H1 (cell line): ENCODE data around the gene MYOD1. TPM values are rescaled to one million over a fixed set of nuclear protein-coding genes. Genes with fewer than 3 reads are reported as not detected.

ENCODE experiments used
- CTCF ChIA-PET: fragments of 300-600 bp; sonication (Branson Sonifier 250); formaldehyde crosslinking; loops from one replicate; lab custom pipeline; 2021; ENCODE audit not compliant: partially characterized antibody; lab: Charles Lee
- POLR2A ChIA-PET: fragments of 300-600 bp; sonication (Branson Sonifier 250); formaldehyde crosslinking; loops from one replicate; lab custom pipeline; 2021; ENCODE audit warnings: inconsistent platforms; ENCODE audit not compliant: partially characterized antibody; lab: Charles Lee
- DNase-seq, 2 experiments: peaks; one replicate each; pipeline versions ENCODE4 v3.0.0 to v3.0.0-alpha.2; 2010 to 2022; ENCODE audit warnings: low spot score in 2 of 2, low read depth in 1 of 2, mixed read lengths in 1 of 2
- FAIRE-seq: peaks from 2 replicates; lab custom pipeline; 2011; peaks lifted over from hg19 to GRCh38; lab: Jason Lieb, UNC
- H2AFZ ChIP-seq: 2 replicates; pipeline ENCODE4 v1.8.1; 2012; ENCODE audit warnings: low read length, inconsistent platforms
- H2AK5ac ChIP-seq: 2 replicates; pipeline ENCODE4 v1.6.1; 2013; ENCODE audit warnings: low read depth, low read length
- H2BK120ac ChIP-seq: replicated peaks from 2 replicates; pipeline ENCODE3; 2013; ENCODE audit warnings: low read depth, low read length, inconsistent platforms
- H2BK12ac ChIP-seq: 2 replicates; pipeline ENCODE4 v1.6.1; 2013; ENCODE audit warnings: low read depth, low read length
- H2BK15ac ChIP-seq: 2 replicates; pipeline ENCODE4 v1.6.1; 2013; ENCODE audit warnings: low read length
- H2BK20ac ChIP-seq: 2 replicates; pipeline ENCODE4 v1.6.1; 2013; ENCODE audit warnings: low read length
- H2BK5ac ChIP-seq: 2 replicates; pipeline ENCODE4 v1.6.1; 2013; ENCODE audit warnings: low read depth, low read length
- H3K14ac ChIP-seq: 2 replicates; pipeline ENCODE4 v1.6.1; 2013; ENCODE audit warnings: inconsistent platforms; ENCODE audit not compliant: insufficient read length
- H3K18ac ChIP-seq: 2 replicates; pipeline ENCODE4 v1.6.1; 2013; ENCODE audit warnings: low read length; ENCODE audit errors: extremely low read depth
- H3K23ac ChIP-seq: 2 replicates; pipeline ENCODE4 v1.6.1; 2013; ENCODE audit warnings: inconsistent platforms; ENCODE audit not compliant: insufficient read length
- H3K23me2 ChIP-seq: 2 replicates; pipeline ENCODE4 v1.6.1; 2013; ENCODE audit warnings: low read depth, low read length
- H3K27ac ChIP-seq: 2 replicates; pipeline ENCODE4 v1.6.1; 2011; ENCODE audit warnings: low read depth, low read length, inconsistent platforms
- H3K27me3 ChIP-seq, 4 experiments: replicated peaks in 1 of 4; 1 replicate in 1 of 4; 2 replicates in 3 of 4; pipeline versions ENCODE4 v1.6.1 to v1.8.1; 2011 to 2013; ENCODE audit warnings: low read length in 3 of 4, mild to moderate bottlenecking in 3 of 4, inconsistent platforms in 2 of 4, mixed read lengths in 2 of 4, moderate library complexity in 1 of 4; ENCODE audit not compliant: control insufficient read depth in 3 of 4, insufficient read depth in 3 of 4; ENCODE audit errors: extremely low read depth in 1 of 4
- H3K36me3 ChIP-seq, 4 experiments: 2 replicates each; pipeline versions ENCODE4 v1.6.1 to v1.8.1; 2011 to 2013; ENCODE audit warnings: mild to moderate bottlenecking in 4 of 4, low read length in 3 of 4, moderate library complexity in 2 of 4, control low read depth in 1 of 4, inconsistent platforms in 1 of 4; ENCODE audit not compliant: insufficient read depth in 4 of 4, control insufficient read depth in 2 of 4
- H3K4ac ChIP-seq: replicated peaks from 2 replicates; pipeline ENCODE3; 2013; ENCODE audit warnings: low read length, low read depth, mixed read lengths, inconsistent platforms; ENCODE audit not compliant: insufficient read length
- H3K4me1 ChIP-seq, 4 experiments: replicated peaks in 1 of 4; 1 replicate in 1 of 4; 2 replicates in 3 of 4; pipeline versions ENCODE4 v1.6.1 to v1.8.1; 2011 to 2013; ENCODE audit warnings: low read length in 3 of 4, inconsistent platforms in 2 of 4, mixed read lengths in 1 of 4; ENCODE audit not compliant: insufficient read depth in 4 of 4, control insufficient read depth in 3 of 4
- H3K4me2 ChIP-seq, 2 experiments: 2 replicates each; pipeline versions ENCODE4 v1.6.1 to v1.8.1; 2011 to 2013; ENCODE audit warnings: low read depth in 2 of 2, low read length in 2 of 2, control low read depth in 1 of 2, inconsistent platforms in 1 of 2, mild to moderate bottlenecking in 1 of 2; ENCODE audit not compliant: insufficient read depth in 1 of 2
- H3K4me3 ChIP-seq, 4 experiments: fragments of 200-600, 300-600 bp in 1 of 4; sonication (generic), shearing (Covaris generic), sonication (Bioruptor Twin) in 1 of 4; 2 replicates each; pipeline versions ENCODE4 v1.5.1 to v1.8.1; 2011 to 2016; ENCODE audit warnings: low read length in 4 of 4, low read depth in 3 of 4, control low read depth in 2 of 4, inconsistent platforms in 2 of 4, mild to moderate bottlenecking in 2 of 4, mixed read lengths in 1 of 4, moderate library complexity in 1 of 4; ENCODE audit not compliant: insufficient read depth in 2 of 4; ENCODE audit errors: extremely low read depth in 1 of 4
- H3K56ac ChIP-seq: replicated peaks from 2 replicates; pipeline ENCODE3; 2013; ENCODE audit warnings: low read depth, mild to moderate bottlenecking, mixed read lengths, low read length, inconsistent platforms; ENCODE audit not compliant: insufficient read length
- H3K79me1 ChIP-seq: 2 replicates; pipeline ENCODE4 v1.6.1; 2013; ENCODE audit warnings: low read depth, low read length, control low read depth
- H3K79me2 ChIP-seq, 2 experiments: 2 replicates each; pipeline versions ENCODE4 v1.6.1 to v1.8.1; 2012 to 2013; ENCODE audit warnings: low read length in 2 of 2, mild to moderate bottlenecking in 2 of 2, inconsistent platforms in 1 of 2; ENCODE audit not compliant: insufficient read depth in 2 of 2, control insufficient read depth in 1 of 2
- H3K9ac ChIP-seq, 4 experiments: replicated peaks in 1 of 4; 1 replicate in 1 of 4; 2 replicates in 3 of 4; pipeline versions ENCODE4 v1.6.1 to v1.8.1; 2011 to 2013; ENCODE audit warnings: low read depth in 3 of 4, low read length in 3 of 4, control low read depth in 2 of 4, mild to moderate bottlenecking in 2 of 4, moderate library complexity in 2 of 4, inconsistent platforms in 1 of 4; ENCODE audit errors: extremely low read depth in 1 of 4
- H3K9me3 ChIP-seq, 2 experiments: 2 replicates each; pipeline versions ENCODE4 v1.6.1 to v1.8.1; 2012 to 2013; ENCODE audit warnings: mild to moderate bottlenecking in 2 of 2, moderate library complexity in 2 of 2, control low read depth in 1 of 2, inconsistent platforms in 1 of 2, low read depth in 1 of 2, low read length in 1 of 2, mixed read lengths in 1 of 2; ENCODE audit not compliant: insufficient read depth in 2 of 2
- H4K20me1 ChIP-seq, 2 experiments: replicated peaks in 1 of 2; 2 replicates each; pipeline versions ENCODE3 to v1.8.1; 2011 to 2013; ENCODE audit warnings: inconsistent platforms in 2 of 2, low read length in 2 of 2, mild to moderate bottlenecking in 1 of 2; ENCODE audit not compliant: insufficient read depth in 2 of 2, control insufficient read depth in 1 of 2
- H4K5ac ChIP-seq: 2 replicates; pipeline ENCODE4 v1.6.1; 2013; ENCODE audit warnings: low read length, low read depth, mixed read lengths, inconsistent platforms; ENCODE audit not compliant: insufficient read length
- H4K8ac ChIP-seq: 2 replicates; pipeline ENCODE4 v1.8.0; 2013; ENCODE audit warnings: mild to moderate bottlenecking, moderate library complexity, low read length, inconsistent platforms; ENCODE audit not compliant: insufficient read depth; ENCODE audit errors: extremely low read depth
- H4K91ac ChIP-seq: replicated peaks from 2 replicates; pipeline ENCODE3; 2013; ENCODE audit warnings: low read length, mixed read lengths, inconsistent platforms; ENCODE audit not compliant: insufficient read length
- ASH2L ChIP-seq: fragments of 200-600, 300-600 bp; sonication (generic); IDR thresholded peaks from one replicate; pipeline ENCODE4 v1.7.1; 2017; ENCODE audit warnings: low read length
- CHD1 ChIP-seq: IDR thresholded peaks from 2 replicates; pipeline ENCODE4 v1.6.1; 2012; ENCODE audit warnings: low read depth, low read length, improper control_type of control experiment
- PHF8 ChIP-seq: fragments of 200-600 bp; sonication (generic); conservative IDR thresholded peaks from 2 replicates; pipeline ENCODE4 v1.7.1; 2012; ENCODE audit warnings: low read depth, mild to moderate bottlenecking, inconsistent platforms, low read length, moderate library complexity
- POU5F1 ChIP-seq: IDR thresholded peaks from 2 replicates; pipeline ENCODE4 v1.6.1; 2011; ENCODE audit warnings: low read depth, mild to moderate bottlenecking, low read length, moderate library complexity
- RNF2 ChIP-seq: fragments of 200-900, 300-1000 bp; sonication (generic); IDR thresholded peaks from 2 replicates; pipeline ENCODE4 v1.7.1; 2016; ENCODE audit warnings: borderline replicate concordance, low read depth, mild to moderate bottlenecking, antibody characterized with exemption, low read length; ENCODE audit not compliant: poor library complexity, severe bottlenecking; ENCODE audit errors: missing control alignments
- SIRT6 ChIP-seq: IDR thresholded peaks from one replicate; pipeline ENCODE4 v1.7.1; 2012; ENCODE audit warnings: low read length, inconsistent platforms
- SRF ChIP-seq: IDR thresholded peaks from 2 replicates; pipeline ENCODE4 v1.6.1; 2011; ENCODE audit warnings: mild to moderate bottlenecking, low read depth, low read length, moderate library complexity
- WGBS, 2 experiments: shearing (Covaris generic) in 1 of 2; methylation state at CpG; one replicate each; pipeline versions ENCODE4 v1.1.6 to v1.1.7; 2013 to 2015; ENCODE audit warnings: low lambda C conversion rate in 2 of 2, mixed read lengths in 2 of 2, inconsistent platforms in 1 of 2, low coverage in 1 of 2, missing lambda C conversion rate in 1 of 2; ENCODE audit not compliant: insufficient replicate concordance in 2 of 2, insufficient coverage in 1 of 2, insufficient read length in 1 of 2; ENCODE audit errors: extremely low coverage in 1 of 2, missing lambda C conversion rate in 1 of 2; 5-methylcytosine and 5-hydroxymethylcytosine counted together
- polyA plus RNA-seq, 7 experiments: library from polyadenylated mRNA; depleted of rRNA in 3 of 7; stranded (reverse) in 5 of 7; unstranded in 2 of 7; fragments of >200 nt in 5 of 7; fragments of 200-250 nt in 2 of 7; gene quantifications; 1 replicate in 5 of 7; 2 replicates in 1 of 7; 4 replicates in 1 of 7; pipeline versions ENCODE4 v1.2.1 to v1.2.3, GENCODE V29; 2011 to 2013; ENCODE audit warnings: missing spikeins in 2 of 7, mixed read lengths in 2 of 7
- total RNA-seq: library from RNA; stranded (reverse); fragmentation: NEBNext Ultra II Directional; extraction: Animal tissue kit (Norgen Biotek cat#: 25700); gene quantifications from 2 replicates; pipeline ENCODE4 v1.2.1, GENCODE V29; 2021
- TF ChIP-seq, protein P1 (sequence below), 3 experiments: IDR thresholded peaks; 1 replicate in 2 of 3; 2 replicates in 1 of 3; pipeline versions ENCODE4 v1.5.1 to v1.6.1; 2011; ENCODE audit warnings: low read length in 3 of 3, mild to moderate bottlenecking in 3 of 3, inconsistent platforms in 2 of 3, low read depth in 1 of 3, moderate library complexity in 1 of 3; ENCODE audit not compliant: insufficient read depth in 1 of 3; ENCODE audit errors: control extremely low read depth in 1 of 3
- TF ChIP-seq, protein P2 (sequence below): IDR thresholded peaks from 2 replicates; pipeline ENCODE4 v1.6.1; 2012; ENCODE audit warnings: inconsistent platforms

The MYOD1 gene
- total and polyA plus RNA-seq, 2 of the 8 experiments (the other 6 are each of a cell fraction or from before 2014, with no cell fraction given): not detected

DNA sequence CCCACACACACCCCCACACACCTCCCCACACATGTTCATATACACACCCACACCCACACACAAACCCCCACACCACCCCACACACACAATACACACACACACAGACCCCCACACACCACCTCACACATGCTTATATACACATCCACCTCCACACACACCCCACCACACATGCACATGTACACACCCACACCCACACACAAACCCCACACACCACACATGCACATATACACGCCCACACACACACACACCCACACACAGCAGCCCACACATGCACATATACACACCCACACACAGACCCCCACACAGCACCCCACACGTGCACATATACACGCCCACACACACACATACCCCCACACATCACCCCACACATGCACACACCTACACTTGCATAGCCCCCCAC lies 44.3 kb downstream of the MYOD1 start:
- Histone ChIP-seq H3K27me3 (no peaks in the 10 kb centered on the region), H3K4ac (no peak overlapping the region), H3K27ac (no peak overlapping the region), H2AK5ac (no peak overlapping the region), H4K8ac (no peak overlapping the region; the same call in 1 of the 2 replicates), H3K14ac (no peak overlapping the region), H3K18ac (no peak overlapping the region), H3K4me1 (peaks cover 0 to 7% (median 1%) of the 10 kb centered on the region in 4 experiments; a peak in 3 of 7 replicates), H2BK20ac (no peak overlapping the region), H2BK5ac (no peak overlapping the region), H2BK12ac (no peak overlapping the region), H2BK15ac (no peak overlapping the region), H3K79me2 (no peaks in the 10 kb centered on the region), H2BK120ac (no peak overlapping the region), H4K5ac (no peak overlapping the region), H2AFZ (no peak overlapping the region), H3K4me2 (no peak overlapping the region), H3K56ac (peak overlapping the region; percentile 87), H3K79me1 (no peaks in the 10 kb centered on the region), H3K23me2 (peaks cover 9% of the 10 kb centered on the region; the same call in 1 of the 2 replicates), H4K20me1 (peaks cover 0 to 2% of the 10 kb centered on the region in 2 experiments), H3K9ac (no peak overlapping the region), H3K9me3 (no peaks in the 10 kb centered on the region), H3K4me3 (no peak overlapping the region), H4K91ac (no peak overlapping the region), H3K36me3 (no peaks in the 10 kb centered on the region), H3K23ac (no peak overlapping the region)
- WGBS, 2 experiments: 42% methylated on average over 3 of the region's 3 CpGs; no CpG with 5 or more reads in 1 of the 2 experiments
- POLR2A ChIA-PET: no interaction called here
- CTCF ChIA-PET: interaction anchor here (6.0 kb wide), 1 partner anchor 31 kb away, joined by 82 read pairs; the partner anchor contains the start of gene KCNC1
- TF ChIP-seq POU5F1 (no peak), RNF2 (no peak), ASH2L (no peak), SRF (no peak), PHF8 (no peak), SIRT6 (no peak), CHD1 (no peak)
- TF ChIP-seq, protein P1, sequence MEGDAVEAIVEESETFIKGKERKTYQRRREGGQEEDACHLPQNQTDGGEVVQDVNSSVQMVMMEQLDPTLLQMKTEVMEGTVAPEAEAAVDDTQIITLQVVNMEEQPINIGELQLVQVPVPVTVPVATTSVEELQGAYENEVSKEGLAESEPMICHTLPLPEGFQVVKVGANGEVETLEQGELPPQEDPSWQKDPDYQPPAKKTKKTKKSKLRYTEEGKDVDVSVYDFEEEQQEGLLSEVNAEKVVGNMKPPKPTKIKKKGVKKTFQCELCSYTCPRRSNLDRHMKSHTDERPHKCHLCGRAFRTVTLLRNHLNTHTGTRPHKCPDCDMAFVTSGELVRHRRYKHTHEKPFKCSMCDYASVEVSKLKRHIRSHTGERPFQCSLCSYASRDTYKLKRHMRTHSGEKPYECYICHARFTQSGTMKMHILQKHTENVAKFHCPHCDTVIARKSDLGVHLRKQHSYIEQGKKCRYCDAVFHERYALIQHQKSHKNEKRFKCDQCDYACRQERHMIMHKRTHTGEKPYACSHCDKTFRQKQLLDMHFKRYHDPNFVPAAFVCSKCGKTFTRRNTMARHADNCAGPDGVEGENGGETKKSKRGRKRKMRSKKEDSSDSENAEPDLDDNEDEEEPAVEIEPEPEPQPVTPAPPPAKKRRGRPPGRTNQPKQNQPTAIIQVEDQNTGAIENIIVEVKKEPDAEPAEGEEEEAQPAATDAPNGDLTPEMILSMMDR (IDR thresholded peaks at IDR 0.05; ENCODE audit: control extremely low read depth in 1 of 3, insufficient read depth in 1 of 3, low read depth in 1 of 3, low read length in 3 of 3): no peak
- TF ChIP-seq, protein P2, sequence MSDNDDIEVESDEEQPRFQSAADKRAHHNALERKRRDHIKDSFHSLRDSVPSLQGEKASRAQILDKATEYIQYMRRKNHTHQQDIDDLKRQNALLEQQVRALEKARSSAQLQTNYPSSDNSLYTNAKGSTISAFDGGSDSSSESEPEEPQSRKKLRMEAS: no peak
- FAIRE-seq (no peak), DNase-seq (no peak)
